ENCODE measurements around the gene PDLIM1. TPM values are rescaled to one million over a fixed set of nuclear protein-coding genes. Genes with fewer than 3 reads are reported as not detected.
A peak's percentile ranks its signal among the peaks of the same experiment; 100 is the strongest.
"Not testable (repeated sequence)": the region's sequence is repeated elsewhere in the genome, so short reads cannot be mapped to it uniquely, and the experiment has no call there.

Gene PDLIM1
- total RNA-seq, 2 donors from 2014 or later: 93.9 to 158 TPM

- 94% methylated on average over 2 of the region's 2 CpGs; no CpG with 5 or more reads in 1 of the 2 experiments for WGBS, 2 experiments (ENCODE audit: insufficient coverage in 1 of 2, insufficient read length in 1 of 2)
- no peak for DNase-seq
- Histone ChIP-seq H3K4me1 (ENCODE audit: control insufficient read depth, insufficient read depth, low read length) (no peaks in the 10 kb centered on the region), H3K4me3 (ENCODE audit: low read length) (no peak overlapping the region), H3K27ac (ENCODE audit: low read depth, low read length) (no peak overlapping the region), H3K27me3 (ENCODE audit: control insufficient read depth, insufficient read depth, low read length, poor library complexity, severe bottlenecking) (no peaks in the 10 kb centered on the region), H3K9ac (ENCODE audit: extremely low read depth, low read length, poor library complexity, severe bottlenecking) (no peak overlapping the region), H3K9me3 (ENCODE audit: control insufficient read depth, low read length) (no peaks in the 10 kb centered on the region), H3K36me3 (ENCODE audit: control insufficient read depth, insufficient read depth, low read length) (peaks cover 55% of the 10 kb centered on the region)
- H3K9me3 Mint-ChIP-seq: no peaks in the 10 kb centered on the region
- no peaks in the 10 kb centered on the region for H3K27me3 Mint-ChIP-seq (ENCODE audit: insufficient read depth)
- H3K4me1 Mint-ChIP-seq: peaks cover 37% of the 10 kb centered on the region
- H3K27ac Mint-ChIP-seq: no peak overlapping the region
- H3K36me3 Mint-ChIP-seq (ENCODE audit: low read depth): peaks cover 39% of the 10 kb centered on the region
- H3K4me3 Mint-ChIP-seq: no peak overlapping the region
- no peak for TF ChIP-seq CTCF (conservative IDR thresholded peaks at IDR 0.05)
Observed at GRCh38 chr10:95233377-95234034, 57.3 kb downstream of the PDLIM1 start.

- H3K4me1 Mint-ChIP-seq: peaks cover 38% of the 10 kb centered on the region
- H3K4me3 ChIP-seq (ENCODE audit: low read length): peak overlapping the region; percentile 78
- peaks cover 28% of the 10 kb centered on the region for H3K36me3 Mint-ChIP-seq (ENCODE audit: low read depth)
- not testable (repeated sequence) for H3K4me1 ChIP-seq (ENCODE audit: control insufficient read depth, insufficient read depth, low read length); H3K9me3 ChIP-seq (ENCODE audit: control insufficient read depth, low read length); H3K27me3 Mint-ChIP-seq (ENCODE audit: insufficient read depth); H3K9me3 Mint-ChIP-seq; H3K27me3 ChIP-seq (ENCODE audit: control insufficient read depth, insufficient read depth, low read length, poor library complexity, severe bottlenecking)
- H3K27ac Mint-ChIP-seq: peak overlapping the region; percentile 99
- H3K36me3 ChIP-seq (ENCODE audit: control insufficient read depth, insufficient read depth, low read length): peaks cover 29% of the 10 kb centered on the region
- peak overlapping the region; percentile 91 for H3K4me3 Mint-ChIP-seq
- peak; percentile 96 for DNase-seq
- H3K9ac ChIP-seq (ENCODE audit: extremely low read depth, low read length, poor library complexity, severe bottlenecking): peak overlapping the region; percentile 56
- peak overlapping the region; percentile 38 for H3K27ac ChIP-seq (ENCODE audit: low read depth, low read length)
- 11 to 20% methylated on average over 11 to 36 of the region's 36 CpGs for WGBS, 2 experiments (ENCODE audit: insufficient coverage in 1 of 2, insufficient read length in 1 of 2)
Observed at GRCh38 chr10:95230677-95231586, 59.9 kb downstream of the PDLIM1 start.

GRCh38 chr10:95229724-95230627 is 60.8 kb downstream of the PDLIM1 start:
- peak overlapping the region; percentile 78 for H3K4me3 ChIP-seq (ENCODE audit: low read length)
- H3K36me3 ChIP-seq (ENCODE audit: control insufficient read depth, insufficient read depth, low read length): peaks cover 25% of the 10 kb centered on the region
- H3K27ac Mint-ChIP-seq: peak overlapping the region; percentile 99
- no peaks in the 10 kb centered on the region for H3K27me3 ChIP-seq (ENCODE audit: control insufficient read depth, insufficient read depth, low read length, poor library complexity, severe bottlenecking)
- peak; percentile 88 for DNase-seq
- H3K4me3 Mint-ChIP-seq: peak overlapping the region; percentile 91
- peaks cover 37% of the 10 kb centered on the region for H3K4me1 Mint-ChIP-seq
- H3K27ac ChIP-seq (ENCODE audit: low read depth, low read length): peak overlapping the region; percentile 57
- H3K27me3 Mint-ChIP-seq (ENCODE audit: insufficient read depth): no peaks in the 10 kb centered on the region
- no peak for TF ChIP-seq CTCF (conservative IDR thresholded peaks at IDR 0.05)
- H3K9ac ChIP-seq (ENCODE audit: extremely low read depth, low read length, poor library complexity, severe bottlenecking): peak overlapping the region; percentile 56
- H3K36me3 Mint-ChIP-seq (ENCODE audit: low read depth): peaks cover 30% of the 10 kb centered on the region
- WGBS, 2 experiments (ENCODE audit: insufficient coverage in 1 of 2, insufficient read length in 1 of 2): 14 to 20% methylated on average over 3 to 8 of the region's 10 CpGs
- H3K9me3 ChIP-seq (ENCODE audit: control insufficient read depth, low read length): no peaks in the 10 kb centered on the region
- peaks cover 3% of the 10 kb centered on the region for H3K4me1 ChIP-seq (ENCODE audit: control insufficient read depth, insufficient read depth, low read length)
- no peaks in the 10 kb centered on the region for H3K9me3 Mint-ChIP-seq

- H3K9ac ChIP-seq (ENCODE audit: extremely low read depth, low read length, poor library complexity, severe bottlenecking): peak overlapping the region; percentile 47
- H3K4me1 ChIP-seq (ENCODE audit: control insufficient read depth, insufficient read depth, low read length); H3K9me3 Mint-ChIP-seq; H3K9me3 ChIP-seq (ENCODE audit: control insufficient read depth, low read length); H3K27me3 ChIP-seq (ENCODE audit: control insufficient read depth, insufficient read depth, low read length, poor library complexity, severe bottlenecking); H3K27me3 Mint-ChIP-seq (ENCODE audit: insufficient read depth): not testable (repeated sequence)
- peak; percentile 61 for DNase-seq
- 30 to 59% methylated on average over 7 to 13 of the region's 14 CpGs for WGBS, 2 experiments (ENCODE audit: insufficient coverage in 1 of 2, insufficient read length in 1 of 2)
- Mint-ChIP-seq H3K36me3 (ENCODE audit: low read depth) (peaks cover 34% of the 10 kb centered on the region), H3K4me3 (peak overlapping the region; percentile 91), H3K27ac (peak overlapping the region; percentile 99), H3K4me1 (peaks cover 37% of the 10 kb centered on the region)
- H3K27ac ChIP-seq (ENCODE audit: low read depth, low read length): peak overlapping the region; percentile 44
- peaks cover 26% of the 10 kb centered on the region for H3K36me3 ChIP-seq (ENCODE audit: control insufficient read depth, insufficient read depth, low read length)
- H3K4me3 ChIP-seq (ENCODE audit: low read length): peak overlapping the region; percentile 78
Observed at GRCh38 chr10:95228934-95229723, 61.7 kb downstream of the PDLIM1 start.
